ENCODE results near the gene PMCH.
"Not testable (repeated sequence)": the region's sequence is repeated elsewhere in the genome, so short reads cannot be mapped to it uniquely, and the experiment has no call there.

PMCH gene

GRCh38 chr12:102147062-102147587, 50.5 kb downstream of the PMCH start:
- not testable (repeated sequence) for DNase-seq (ENCODE audit: extremely low read depth in 1 of 2, low read depth in 1 of 2)

Data from stimulated activated CD8-positive, alpha-beta memory T cell treated with anti-CD3 and anti-CD28 coated beads, Interleukin-7, amount 100 ng/mL, for 48 hours (primary cell).